ENCODE results near the gene SLC16A13. TPM values are rescaled to one million over a fixed set of nuclear protein-coding genes. Genes with fewer than 3 reads are reported as not detected.

SLC16A13 gene
- total RNA-seq, 8 experiments from 2014 or later: 0.61 to 2.7 (median 1.1) TPM

GRCh38 chr17:7016418-7016817 lies 19.4 kb upstream of the SLC16A13 start:
- Histone ChIP-seq H3K4me1 (replicated peaks in 1 of 2) (peaks cover 12 to 15% of the 10 kb centered on the region in 2 donors), H3K27ac (no peak overlapping the region), H3K4me3 (no peak overlapping the region)
- WGBS, 10 experiments: 75% methylated on average over 2 of the region's 3 CpGs; no CpG with 5 or more reads in 9 of the 10 experiments
- no peak for ATAC-seq (replicated peaks in 6 of 8)
- in situ Hi-C loops (cut with MboI; ENCODE audit: low pct_unique_long_range_greater_than_20kb in 2 of 9, low sequenced_read_pairs in 9 of 9, unreplicated experiment in 9 of 9): loop anchor here in 2 of 9 experiments (25.0 kb wide), 1 partner anchor 354 kb away; the partner anchor contains the start of genes C17orf100 (in 2 of the 2) and MED31 (in 2 of the 2)

- in situ Hi-C loops (cut with MboI; ENCODE audit: low pct_unique_long_range_greater_than_20kb in 2 of 9, low sequenced_read_pairs in 9 of 9, unreplicated experiment in 9 of 9): loop anchor here in 2 of 9 experiments (25.0 kb wide), 1 partner anchor 355 kb away; the partner anchor contains the start of genes C17orf100 (in 2 of the 2) and MED31 (in 2 of the 2)
- 20 to 100% (median 77%) methylated on average over 1 to 8 of the region's 20 CpGs; no CpG with 5 or more reads in 2 of the 10 experiments for WGBS, 10 experiments
- Histone ChIP-seq H3K4me1 (replicated peaks in 1 of 2) (peaks cover 12 to 16% of the 10 kb centered on the region in 2 donors), H3K4me3 (no peak overlapping the region), H3K27ac (no peak overlapping the region)
- ATAC-seq (replicated peaks in 6 of 8): no peak
Measured at GRCh38 chr17:7016886-7017826, 18.7 kb upstream of the SLC16A13 start.

GRCh38 chr17:7017827-7018200 lies 18.0 kb upstream of the SLC16A13 start:
- no peak for ATAC-seq (replicated peaks in 6 of 8)
- Histone ChIP-seq H3K4me3 (no peak overlapping the region), H3K27ac (no peak overlapping the region), H3K4me1 (replicated peaks in 1 of 2) (peaks cover 12 to 16% of the 10 kb centered on the region in 2 donors)
- in situ Hi-C loops (cut with MboI; ENCODE audit: low pct_unique_long_range_greater_than_20kb in 2 of 9, low sequenced_read_pairs in 9 of 9, unreplicated experiment in 9 of 9): loop anchor here in 2 of 9 experiments (25.0 kb wide), 1 partner anchor 356 kb away; the partner anchor contains the start of genes C17orf100 (in 2 of the 2) and MED31 (in 2 of the 2)
- WGBS, 10 experiments: 65 to 100% (median 87%) methylated on average over 1 to 7 of the region's 12 CpGs; no CpG with 5 or more reads in 4 of the 10 experiments

GRCh38 chr17:7018331-7018964 lies 17.4 kb upstream of the SLC16A13 start:
- no peak overlapping the region for H3K4me3 ChIP-seq
- ATAC-seq (replicated peaks in 6 of 8): no peak
- in situ Hi-C loops (cut with MboI; ENCODE audit: low pct_unique_long_range_greater_than_20kb in 2 of 9, low sequenced_read_pairs in 9 of 9, unreplicated experiment in 9 of 9): loop anchor here in 2 of 9 experiments (25.0 kb wide), 1 partner anchor 356 kb away; the partner anchor contains the start of genes C17orf100 (in 2 of the 2) and MED31 (in 2 of the 2)
- no peak overlapping the region for H3K27ac ChIP-seq
- H3K4me1 ChIP-seq (replicated peaks in 1 of 2): peaks cover 9 to 13% of the 10 kb centered on the region in 2 donors
- WGBS, 10 experiments: 17 to 70% (median 67%) methylated on average over 1 to 2 of the region's 10 CpGs; no CpG with 5 or more reads in 7 of the 10 experiments

- Histone ChIP-seq H3K4me3 (no peak overlapping the region), H3K27ac (no peak overlapping the region), H3K4me1 (replicated peaks in 1 of 2) (peaks cover 5 to 9% of the 10 kb centered on the region in 2 donors)
- no peak for ATAC-seq (replicated peaks in 6 of 8)
- in situ Hi-C loops (cut with MboI; ENCODE audit: low pct_unique_long_range_greater_than_20kb in 2 of 9, low sequenced_read_pairs in 9 of 9, unreplicated experiment in 9 of 9): loop anchor here in 2 of 9 experiments (25.0 kb wide), 1 partner anchor 357 kb away; the partner anchor contains the start of genes C17orf100 (in 2 of the 2) and MED31 (in 2 of the 2)
- WGBS, 10 experiments: 5% methylated on average over 4 of the region's 10 CpGs; no CpG with 5 or more reads in 8 of the 10 experiments
Measured at GRCh38 chr17:7019367-7019766, 16.4 kb upstream of the SLC16A13 start.

- ATAC-seq (replicated peaks in 6 of 8): peak in 2 of 8 experiments; percentile 2 to 11
- H3K4me3 ChIP-seq: no peak overlapping the region
Measured at GRCh38 chr17:7019839-7020519, 15.8 kb upstream of the SLC16A13 start.

GRCh38 chr17:7020894-7021664 lies 14.7 kb upstream of the SLC16A13 start:
- Histone ChIP-seq H3K27ac (no peak overlapping the region), H3K4me1 (replicated peaks in 1 of 2) (peaks cover 0 to 5% of the 10 kb centered on the region in 2 donors), H3K4me3 (no peak overlapping the region)
- no peak for ATAC-seq (replicated peaks in 6 of 8)
- in situ Hi-C loops (cut with MboI; ENCODE audit: low pct_unique_long_range_greater_than_20kb in 2 of 9, low sequenced_read_pairs in 9 of 9, unreplicated experiment in 9 of 9): loop anchor here in 2 of 9 experiments (25.0 kb wide), 1 partner anchor 359 kb away; the partner anchor contains the start of genes C17orf100 (in 2 of the 2) and MED31 (in 2 of the 2)
- 0 to 100% (median 64%) methylated on average over 2 to 8 of the region's 11 CpGs; no CpG with 5 or more reads in 3 of the 10 experiments for WGBS, 10 experiments

More at GRCh38 chr17:7019839-7020519, 15.8 kb upstream of the SLC16A13 start:
- Histone ChIP-seq H3K27ac (no peak overlapping the region), H3K4me1 (replicated peaks in 1 of 2) (peaks cover 5 to 9% of the 10 kb centered on the region in 2 donors)
- 0 to 80% (median 45%) methylated on average over 1 to 3 of the region's 16 CpGs; no CpG with 5 or more reads in 4 of the 10 experiments for WGBS, 10 experiments
- in situ Hi-C loops (cut with MboI; ENCODE audit: low pct_unique_long_range_greater_than_20kb in 2 of 9, low sequenced_read_pairs in 9 of 9, unreplicated experiment in 9 of 9): loop anchor here in 2 of 9 experiments (25.0 kb wide), 1 partner anchor 358 kb away; the partner anchor contains the start of genes C17orf100 (in 2 of the 2) and MED31 (in 2 of the 2)

- ATAC-seq (replicated peaks in 6 of 8): peak; percentile 34 to 79 (median 58)
- Histone ChIP-seq H3K27ac (no peak overlapping the region), H3K4me3 (peak overlapping the region in 1 of 5 donors; percentile 12), H3K4me1 (replicated peaks in 1 of 2) (peaks cover 0 to 5% of the 10 kb centered on the region in 2 donors)
- in situ Hi-C loops (cut with MboI; ENCODE audit: low pct_unique_long_range_greater_than_20kb in 2 of 9, low sequenced_read_pairs in 9 of 9, unreplicated experiment in 9 of 9): loop anchor here in 2 of 9 experiments (25.0 kb wide), 1 partner anchor 360 kb away; the partner anchor contains the start of genes C17orf100 (in 2 of the 2) and MED31 (in 2 of the 2)
- 0 to 40% (median 0%) methylated on average over 1 to 8 of the region's 53 CpGs; no CpG with 5 or more reads in 5 of the 10 experiments for WGBS, 10 experiments
Measured at GRCh38 chr17:7021993-7022778, 13.6 kb upstream of the SLC16A13 start.

GRCh38 chr17:7022781-7023571 lies 12.8 kb upstream of the SLC16A13 start, which contains the start of gene BCL6B:
Gene BCL6B (plus strand): TSS chr17:7023050. CDS start chr17:7023672, 622 bp downstream.
- peaks cover 0 to 5% of the 10 kb centered on the region in 2 donors for H3K4me1 ChIP-seq (replicated peaks in 1 of 2)
- 5 to 40% (median 32%) methylated on average over 4 to 15 of the region's 47 CpGs; no CpG with 5 or more reads in 5 of the 10 experiments for WGBS, 10 experiments

More at GRCh38 chr17:7022781-7023571, 12.8 kb upstream of the SLC16A13 start, which contains the start of gene BCL6B:
- no peak for ATAC-seq (replicated peaks in 6 of 8)
- in situ Hi-C loops (cut with MboI; ENCODE audit: low pct_unique_long_range_greater_than_20kb in 2 of 9, low sequenced_read_pairs in 9 of 9, unreplicated experiment in 9 of 9): loop anchor here in 2 of 9 experiments (25.0 kb wide), 1 partner anchor 361 kb away; the partner anchor contains the start of genes C17orf100 (in 2 of the 2) and MED31 (in 2 of the 2)
- peak within 1 kb of the TSS in 1 of 5 donors; percentile 18 for H3K4me3 ChIP-seq
- peak within 1 kb of the TSS in 1 of 2 donors; percentile 34 for H3K27ac ChIP-seq

Measured in motor neuron (in vitro differentiated cells).